LNCaP clone FGC (cell line): Measurements from ENCODE around the gene MDGA2.
A peak's percentile ranks its signal among the peaks of the same experiment; 100 is the strongest.
"Not testable (repeated sequence)": the region's sequence is repeated elsewhere in the genome, so short reads cannot be mapped to it uniquely, and the experiment has no call there.

Source experiments
- DNase-seq: peaks from one replicate; pipeline ENCODE4 v3.0.0-alpha.2; 2011; ENCODE audit warnings: low read depth
- H3K4me3 ChIP-seq: 2 replicates; pipeline ENCODE4 v1.5.1; 2011; ENCODE audit warnings: mild to moderate bottlenecking, low read depth, low read length, control low read depth
- CTCF ChIP-seq: IDR thresholded peaks from 2 replicates; pipeline ENCODE4 v1.5.1; 2012; ENCODE audit warnings: mild to moderate bottlenecking; ENCODE audit not compliant: control insufficient read depth, insufficient read depth; ENCODE audit errors: extremely low read depth

MDGA2 gene

GRCh38 chr14:47284283-47284682, 391.1 kb downstream of the MDGA2 start:
- no peak for DNase-seq
- TF ChIP-seq CTCF: no peak
- H3K4me3 ChIP-seq: no peak overlapping the region

GRCh38 chr14:47281761-47282160, 393.6 kb downstream of the MDGA2 start:
- not testable (repeated sequence) for H3K4me3 ChIP-seq, DNase-seq

DNA sequence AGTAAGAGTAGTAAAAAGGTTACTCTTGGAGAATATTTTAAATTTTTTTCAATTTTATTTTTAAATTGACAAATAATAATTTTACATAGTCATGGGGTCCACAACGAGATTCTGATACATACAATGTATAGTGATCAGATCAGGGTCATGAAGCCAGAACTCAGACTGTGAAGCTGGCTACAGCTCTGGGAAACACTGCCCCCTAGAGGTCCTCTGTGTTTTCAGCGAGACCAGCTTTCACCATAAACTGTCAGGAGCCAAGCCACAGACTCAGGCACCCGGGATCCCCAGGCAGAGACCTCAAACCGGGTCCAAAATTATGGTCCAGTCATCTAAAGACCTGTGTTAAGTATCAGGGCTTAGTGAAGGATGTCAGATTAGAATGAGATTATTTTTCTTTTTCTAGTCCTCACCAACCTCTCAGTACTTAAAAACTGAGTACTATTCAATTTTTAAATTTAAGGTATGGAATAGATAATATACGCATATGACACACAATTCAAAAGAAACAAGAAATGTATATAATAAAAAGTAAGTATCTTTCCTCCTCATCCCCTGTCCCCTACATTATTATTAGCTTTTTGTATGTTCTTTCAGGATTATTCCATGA, 397.1 kb downstream of the MDGA2 start:
- DNase-seq: peak; percentile 3
- peak; percentile 78 for TF ChIP-seq CTCF

GRCh38 chr14:47277703-47278102, 397.7 kb downstream of the MDGA2 start:
- no peak overlapping the region for H3K4me3 ChIP-seq
- TF ChIP-seq CTCF: no peak
- no peak for DNase-seq

More for the DNA sequence above, 397.1 kb downstream of the MDGA2 start:
- no peak overlapping the region for H3K4me3 ChIP-seq

- no peak for TF ChIP-seq CTCF
- H3K4me3 ChIP-seq: no peak overlapping the region
- no peak for DNase-seq
These were observed 398.5 kb downstream of the MDGA2 start for GRCh38 chr14:47276931-47277330.

DNA sequence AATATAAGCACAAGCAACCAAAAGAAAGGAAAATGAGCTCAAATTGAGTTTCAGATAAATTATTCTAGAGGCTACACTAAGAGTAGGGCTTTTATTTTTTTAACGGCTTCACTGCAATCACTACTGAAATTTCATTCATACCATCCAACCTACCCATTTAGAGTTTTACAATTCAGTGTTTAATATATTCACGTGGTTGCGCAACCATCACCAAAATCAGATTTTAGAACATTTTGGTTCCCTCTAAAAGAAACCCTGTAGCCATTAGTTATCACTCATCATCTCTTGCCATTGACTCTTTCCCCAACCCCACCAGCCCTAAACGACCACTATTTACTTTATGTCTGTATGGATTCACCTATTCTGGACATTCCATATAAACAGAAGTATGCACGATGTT, 401.5 kb downstream of the MDGA2 start:
- H3K4me3 ChIP-seq: no peak overlapping the region
- no peak for TF ChIP-seq CTCF
- DNase-seq: no peak

GRCh38 chr14:47270715-47271114, 404.7 kb downstream of the MDGA2 start:
- H3K4me3 ChIP-seq: no peak overlapping the region
- DNase-seq: no peak
- TF ChIP-seq CTCF: no peak
